Lower lobe of right lung (tissue), 2 donors: ENCODE data around the gene SLC22A5. TPM values are rescaled to one million over a fixed set of nuclear protein-coding genes. Genes with fewer than 3 reads are reported as not detected.

Source experiments
- ATAC-seq, 2 donors: fragments of 200-7000 bp; cut with Tn5 transposase; one replicate each; pipeline ENCODE4 v1.9.1; 2020 to 2022; ENCODE audit warnings: mild to moderate bottlenecking in 2 of 2, moderate library complexity in 2 of 2
- DNase-seq: peaks from one replicate; pipeline ENCODE4 v3.0.0-alpha.2; 2020
- H3K27ac ChIP-seq: fragments of 200-600 bp; one replicate; pipeline ENCODE4 v1.8.0; 2022
- H3K27me3 ChIP-seq: fragments of 200-600 bp; one replicate; pipeline ENCODE4 v1.8.0; 2022; ENCODE audit warnings: low read depth
- H3K36me3 ChIP-seq: fragments of 200-600 bp; one replicate; pipeline ENCODE4 v1.8.0; 2022; ENCODE audit warnings: mild to moderate bottlenecking
- H3K4me1 ChIP-seq: fragments of 200-600 bp; one replicate; pipeline ENCODE4 v1.8.0; 2022
- H3K4me3 ChIP-seq: fragments of 200-600 bp; one replicate; pipeline ENCODE4 v1.8.0; 2022; ENCODE audit warnings: mild to moderate bottlenecking
- H3K9me3 ChIP-seq: fragments of 200-600 bp; one replicate; pipeline ENCODE4 v1.8.0; 2022
- CTCF ChIP-seq: fragments of 200-600 bp; IDR thresholded peaks from one replicate; pipeline ENCODE4 v1.8.0; 2022; ENCODE audit warnings: antibody characterized with exemption, mild to moderate bottlenecking
- intact Hi-C: fragments of 100-400 bp; cut with DNase I; formaldehyde crosslinking; loops from one replicate; pipeline ENCODE4 v1.11.0; 2022
- total RNA-seq: library from RNA; stranded (reverse); fragmentation: NEBNext Ultra II Directional; extraction: Animal tissue kit (Norgen Biotek cat#: 25700); gene quantifications from one replicate; pipeline ENCODE4 v1.2.1, GENCODE V29; 2021
- donor health status: DM: no; HTN: yes; CAD: no; lungs with severe emphysema.

The SLC22A5 gene
- total RNA-seq, 1 donor from 2014 or later = 12.6 TPM

GRCh38 chr5:132342291-132343180, 27.0 kb upstream of the SLC22A5 start:
- DNase-seq (no peak), ATAC-seq (no peak)
- intact Hi-C loops = no loop called here

GRCh38 chr5:132344775-132345514, 24.6 kb upstream of the SLC22A5 start:
- H3K9me3 ChIP-seq = no peaks in the 10 kb centered on the region
- no peak for TF ChIP-seq CTCF
- no peak for ATAC-seq

More at GRCh38 chr5:132342291-132343180, 27.0 kb upstream of the SLC22A5 start:
- no peaks in the 10 kb centered on the region for H3K36me3 ChIP-seq
- H3K4me3 ChIP-seq = no peak overlapping the region
- no peak for TF ChIP-seq CTCF
- no peak overlapping the region for H3K27ac ChIP-seq
- no peaks in the 10 kb centered on the region for H3K27me3 ChIP-seq
- H3K4me1 ChIP-seq = no peaks in the 10 kb centered on the region
- no peaks in the 10 kb centered on the region for H3K9me3 ChIP-seq

GRCh38 chr5:132353486-132353995, 16.0 kb upstream of the SLC22A5 start:
- no peaks in the 10 kb centered on the region for H3K36me3 ChIP-seq
- no peaks in the 10 kb centered on the region for H3K27me3 ChIP-seq
- no peak for TF ChIP-seq CTCF
- DNase-seq (no peak), ATAC-seq (no peak)
- intact Hi-C loops = no loop called here
- H3K4me3 ChIP-seq = no peak overlapping the region
- no peaks in the 10 kb centered on the region for H3K4me1 ChIP-seq
- H3K9me3 ChIP-seq = no peaks in the 10 kb centered on the region
- H3K27ac ChIP-seq = no peak overlapping the region

More at GRCh38 chr5:132344775-132345514, 24.6 kb upstream of the SLC22A5 start:
- Histone ChIP-seq H3K27me3 (no peaks in the 10 kb centered on the region), H3K27ac (no peak overlapping the region), H3K4me3 (no peak overlapping the region), H3K36me3 (no peaks in the 10 kb centered on the region), H3K4me1 (no peaks in the 10 kb centered on the region)
- DNase-seq = no peak
- intact Hi-C loops = no loop called here

GRCh38 chr5:132354381-132355139, 14.9 kb upstream of the SLC22A5 start:
- Histone ChIP-seq H3K27ac (peak overlapping the region; percentile 38), H3K4me3 (no peak overlapping the region), H3K36me3 (no peaks in the 10 kb centered on the region), H3K27me3 (no peaks in the 10 kb centered on the region), H3K9me3 (no peaks in the 10 kb centered on the region), H3K4me1 (no peaks in the 10 kb centered on the region)
- ATAC-seq = peak; percentile 52 to 80
- no peak for TF ChIP-seq CTCF
- intact Hi-C loops = no loop called here
- DNase-seq = no peak

GRCh38 chr5:132355140-132355765, 14.3 kb upstream of the SLC22A5 start:
- no peak for ATAC-seq
- no peaks in the 10 kb centered on the region for H3K9me3 ChIP-seq
- no peaks in the 10 kb centered on the region for H3K36me3 ChIP-seq
- no peak for TF ChIP-seq CTCF
- intact Hi-C loops = no loop called here
- H3K27ac ChIP-seq = no peak overlapping the region
- DNase-seq = no peak
- H3K4me3 ChIP-seq = no peak overlapping the region
- no peaks in the 10 kb centered on the region for H3K27me3 ChIP-seq
- no peaks in the 10 kb centered on the region for H3K4me1 ChIP-seq
